ENCODE data around the gene CYGB. TPM values are rescaled to one million over a fixed set of nuclear protein-coding genes. Genes with fewer than 3 reads are reported as not detected.
A peak's percentile ranks its signal among the peaks of the same experiment; 100 is the strongest.

Gene CYGB
- total RNA-seq (14.4 TPM), polyA plus RNA-seq (68.7 TPM)

DNA sequence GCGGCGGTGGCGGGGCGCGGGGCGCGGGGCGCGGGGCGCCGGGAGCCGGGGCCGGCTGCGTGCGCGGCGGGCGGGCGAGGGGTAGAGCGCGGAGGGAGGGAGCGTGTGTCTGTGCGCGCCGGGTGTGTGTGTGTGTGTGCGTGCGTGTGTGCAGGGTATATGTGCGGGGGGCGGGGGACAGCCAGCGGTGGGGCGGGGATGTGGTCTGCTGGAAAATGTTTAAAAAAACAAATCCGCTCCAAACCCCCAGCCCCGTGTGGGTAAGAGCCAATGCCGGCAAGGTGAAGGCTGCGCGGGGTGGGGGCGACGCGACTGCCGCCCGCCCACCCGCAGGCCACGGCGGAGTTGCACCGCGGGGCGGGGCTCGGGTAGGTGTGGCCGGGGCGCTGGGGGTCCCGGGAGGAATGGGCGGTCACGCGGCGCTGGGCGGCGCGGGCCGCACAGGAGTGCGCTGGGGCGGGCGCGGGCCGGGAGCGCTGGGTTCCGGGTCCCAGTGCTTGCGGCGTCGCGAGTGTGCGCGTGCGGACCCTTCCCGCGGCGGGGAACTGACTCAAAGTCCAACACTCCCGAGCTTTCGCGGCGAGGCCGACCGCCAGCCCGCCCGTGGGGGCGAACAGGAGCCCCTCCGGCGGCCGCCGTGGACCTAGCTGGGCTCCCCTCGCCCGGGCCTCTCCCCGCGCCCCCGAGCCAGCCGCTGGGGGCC, at the start of gene CYGB:
CYGB (minus strand) TSS at position 132 of the 703 bp plus-strand sequence. CDS start 167 bp downstream, outside the sequence.
- Histone ChIP-seq H3K4me1 (ENCODE audit: insufficient read depth) (no peaks in the 10 kb centered on the region), H3K4me3 (ENCODE audit: low read depth, low read length) (peak within 1 kb of the TSS; percentile 66), H3K27ac (ENCODE audit: low read depth) (peak within 1 kb of the TSS; percentile 91), H3K36me3 (ENCODE audit: insufficient read depth) (no peaks in the 10 kb centered on the region)
- no peak for DNase-seq (ENCODE audit: extremely low spot score)
- under 1% methylated on average over 95 of the region's 95 CpGs for WGBS

DNA sequence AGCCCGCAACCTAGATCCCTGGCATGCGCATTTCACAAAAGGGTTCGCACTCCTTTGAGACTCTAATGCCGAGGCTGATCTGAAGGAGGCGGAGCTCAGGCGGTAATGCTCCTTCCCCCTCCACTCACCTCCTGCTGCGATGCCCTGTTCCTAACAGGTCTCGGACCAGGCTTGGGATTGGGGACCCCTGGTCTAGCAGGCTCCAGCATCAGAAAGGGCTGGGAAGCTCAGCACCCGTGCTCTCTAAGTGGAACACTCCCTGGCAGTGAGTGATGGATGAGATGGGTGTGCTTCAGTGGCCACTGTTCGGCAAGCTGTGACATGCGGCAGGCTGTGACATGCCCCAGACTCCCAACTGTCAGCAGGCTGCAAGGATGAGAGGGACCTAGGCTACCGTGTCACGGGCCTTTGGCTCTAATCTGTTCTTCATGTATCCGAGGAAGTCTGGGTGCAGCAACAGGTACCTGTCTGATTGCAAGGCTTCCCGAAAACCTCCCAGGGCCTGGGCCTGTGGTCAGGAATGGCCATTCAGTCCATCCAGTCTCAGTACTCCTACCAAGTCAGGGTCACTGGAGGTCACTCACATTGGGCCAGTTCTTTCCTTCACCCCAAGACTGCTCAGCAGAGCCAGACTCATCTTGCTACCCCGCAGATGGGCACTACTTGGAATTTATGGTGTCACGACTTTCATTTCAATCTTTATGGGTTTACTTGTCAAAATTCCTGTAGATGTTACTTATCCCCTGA, 49.4 kb upstream of the CYGB start:
- WGBS = 34% methylated on average over 17 of the region's 17 CpGs
- no peaks in the 10 kb centered on the region for H3K4me1 ChIP-seq (ENCODE audit: insufficient read depth)
- no peaks in the 10 kb centered on the region for H3K36me3 ChIP-seq (ENCODE audit: insufficient read depth)
- DNase-seq (ENCODE audit: extremely low spot score) = no peak
- H3K4me3 ChIP-seq (ENCODE audit: low read depth, low read length) = no peak overlapping the region
- no peak overlapping the region for H3K27ac ChIP-seq (ENCODE audit: low read depth)

DNA sequence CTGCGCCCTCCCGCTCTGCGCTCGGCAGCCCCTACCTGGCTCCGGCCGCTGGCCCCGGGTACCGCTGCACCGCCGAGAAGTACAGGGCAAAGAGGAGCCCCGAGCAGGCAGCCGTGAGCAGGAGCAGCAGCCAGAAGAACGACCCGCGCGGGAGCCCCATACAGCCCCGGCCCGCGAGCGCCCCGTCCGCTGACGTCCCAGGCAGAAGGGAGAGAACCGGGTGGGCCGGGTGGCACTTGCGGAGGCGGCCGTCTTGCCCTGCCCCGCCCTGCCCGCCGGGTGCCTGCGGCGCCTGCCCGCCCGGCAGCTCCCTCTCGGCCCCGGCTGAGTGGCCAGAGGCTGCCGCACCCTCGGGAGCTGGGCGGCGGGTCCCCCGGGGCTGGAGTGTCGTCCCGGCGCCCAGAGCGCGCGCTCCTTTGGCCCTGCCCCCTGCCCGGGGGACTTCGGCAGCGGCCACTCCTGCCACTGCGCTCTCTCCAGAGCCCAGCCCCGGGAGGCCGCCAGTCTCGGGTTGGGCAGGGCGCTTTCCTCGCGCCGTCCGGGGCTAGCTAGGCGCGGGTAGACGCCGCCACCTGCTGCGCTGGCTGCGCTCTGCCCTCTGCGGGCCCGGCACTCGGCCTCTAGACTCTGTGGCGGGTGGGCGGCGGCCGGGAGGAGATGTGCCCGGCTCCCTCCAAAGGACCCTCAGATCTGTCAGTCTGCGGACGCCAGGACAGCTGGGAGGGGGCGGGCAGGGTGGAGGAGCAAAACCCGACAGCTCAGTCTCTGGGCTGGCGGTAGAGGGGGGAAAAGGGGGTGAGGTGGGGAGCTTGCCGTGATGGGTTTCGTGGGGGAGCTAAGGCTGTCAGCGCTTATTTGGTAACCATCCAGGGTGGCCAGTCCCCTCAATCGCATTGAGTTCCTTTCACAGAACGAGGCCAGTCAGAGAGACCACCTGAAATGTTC, 48.4 kb upstream of the CYGB start, which contains the start of gene ST6GALNAC2:
ST6GALNAC2 (minus strand) TSS at position 212 of the 945 bp plus-strand sequence; CDS start at position 160, 52 bp downstream.
- under 1% methylated on average over 84 of the region's 84 CpGs for WGBS
- Histone ChIP-seq H3K27ac (ENCODE audit: low read depth) (peak within 1 kb of the TSS; percentile 85), H3K4me1 (ENCODE audit: insufficient read depth) (no peaks in the 10 kb centered on the region), H3K36me3 (ENCODE audit: insufficient read depth) (no peaks in the 10 kb centered on the region), H3K4me3 (ENCODE audit: low read depth, low read length) (peak within 1 kb of the TSS; percentile 57)
- no peak for DNase-seq (ENCODE audit: extremely low spot score)

GRCh38 chr17:76585033-76585648, 47.6 kb upstream of the CYGB start:
- Histone ChIP-seq H3K36me3 (ENCODE audit: insufficient read depth) (no peaks in the 10 kb centered on the region), H3K4me1 (ENCODE audit: insufficient read depth) (no peaks in the 10 kb centered on the region), H3K4me3 (ENCODE audit: low read depth, low read length) (peak overlapping the region; percentile 57), H3K27ac (ENCODE audit: low read depth) (peak overlapping the region; percentile 85)
- DNase-seq (ENCODE audit: extremely low spot score) = no peak
- WGBS = under 1% methylated on average over 62 of the region's 62 CpGs

DNA sequence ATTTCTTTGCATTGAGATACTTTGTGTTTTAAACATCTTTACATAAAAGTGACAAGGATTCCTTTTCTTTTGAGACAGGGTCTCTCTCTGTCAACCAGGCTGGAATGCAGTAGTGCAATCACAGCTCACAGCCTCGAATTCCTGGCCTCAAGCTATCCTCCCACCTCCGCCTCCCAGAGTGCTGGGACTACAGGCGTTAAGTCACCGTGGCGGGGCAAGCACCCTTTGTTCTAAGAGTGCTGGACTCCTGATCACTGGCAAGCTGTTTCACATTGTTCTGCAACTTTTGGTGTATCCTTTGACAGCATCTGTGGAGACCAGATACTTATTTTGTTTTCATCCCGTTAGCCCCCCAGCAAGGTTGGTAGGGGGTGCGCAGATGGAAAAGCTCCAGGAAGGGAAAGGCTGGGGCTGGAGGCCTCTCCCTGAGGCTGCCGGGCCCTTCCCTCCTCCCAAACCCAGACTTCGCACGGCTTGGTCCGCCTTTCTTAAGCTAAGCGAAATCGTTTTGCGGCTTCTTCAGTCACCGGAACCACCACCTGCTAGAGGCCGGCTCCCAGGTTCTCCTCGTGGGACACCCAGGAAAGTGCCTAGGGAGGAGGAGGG, 47.0 kb upstream of the CYGB start:
- no peak for DNase-seq (ENCODE audit: extremely low spot score)
- peak overlapping the region; percentile 42 for H3K27ac ChIP-seq (ENCODE audit: low read depth)
- WGBS = 22% methylated on average over 17 of the region's 17 CpGs
- H3K4me3 ChIP-seq (ENCODE audit: low read depth, low read length) = peak overlapping the region; percentile 57
- no peaks in the 10 kb centered on the region for H3K4me1 ChIP-seq (ENCODE audit: insufficient read depth)
- H3K36me3 ChIP-seq (ENCODE audit: insufficient read depth) = no peaks in the 10 kb centered on the region

DNA sequence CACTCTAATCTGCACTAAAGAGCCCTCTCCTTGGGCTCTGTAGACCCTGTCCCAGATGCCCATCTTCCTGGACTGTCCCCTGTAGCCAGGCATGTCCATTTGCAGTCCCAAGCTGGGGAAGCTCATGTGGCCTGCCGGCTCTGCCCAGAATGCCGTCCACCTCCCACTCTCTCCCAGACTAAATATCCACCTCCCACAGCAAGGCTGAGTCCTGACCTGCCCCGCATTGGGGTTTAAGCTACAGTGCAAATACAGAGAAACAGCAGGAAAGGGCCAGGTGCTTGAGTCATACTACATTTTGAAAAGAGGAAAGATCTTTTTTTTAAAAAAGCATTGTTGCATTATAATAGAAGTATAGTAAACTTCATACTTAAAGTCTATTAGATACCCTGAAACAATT, 45.2 kb upstream of the CYGB start:
- Histone ChIP-seq H3K4me1 (ENCODE audit: insufficient read depth) (no peaks in the 10 kb centered on the region), H3K36me3 (ENCODE audit: insufficient read depth) (no peaks in the 10 kb centered on the region), H3K4me3 (ENCODE audit: low read depth, low read length) (no peak overlapping the region), H3K27ac (ENCODE audit: low read depth) (no peak overlapping the region)
- no peak for DNase-seq (ENCODE audit: extremely low spot score)
- WGBS = 28% methylated on average over 3 of the region's 3 CpGs

GRCh38 chr17:76581515-76581914, 44.0 kb upstream of the CYGB start:
- no peak for DNase-seq (ENCODE audit: extremely low spot score)

GRCh38 chr17:76579281-76579680, 41.8 kb upstream of the CYGB start:
- 93% methylated on average over 2 of the region's 2 CpGs for WGBS
- no peaks in the 10 kb centered on the region for H3K36me3 ChIP-seq (ENCODE audit: insufficient read depth)

More at GRCh38 chr17:76581515-76581914, 44.0 kb upstream of the CYGB start:
- Histone ChIP-seq H3K4me3 (ENCODE audit: low read depth, low read length) (no peak overlapping the region), H3K4me1 (ENCODE audit: insufficient read depth) (no peaks in the 10 kb centered on the region), H3K36me3 (ENCODE audit: insufficient read depth) (no peaks in the 10 kb centered on the region), H3K27ac (ENCODE audit: low read depth) (no peak overlapping the region)
- WGBS = 80% methylated on average over 5 of the region's 5 CpGs

DNA sequence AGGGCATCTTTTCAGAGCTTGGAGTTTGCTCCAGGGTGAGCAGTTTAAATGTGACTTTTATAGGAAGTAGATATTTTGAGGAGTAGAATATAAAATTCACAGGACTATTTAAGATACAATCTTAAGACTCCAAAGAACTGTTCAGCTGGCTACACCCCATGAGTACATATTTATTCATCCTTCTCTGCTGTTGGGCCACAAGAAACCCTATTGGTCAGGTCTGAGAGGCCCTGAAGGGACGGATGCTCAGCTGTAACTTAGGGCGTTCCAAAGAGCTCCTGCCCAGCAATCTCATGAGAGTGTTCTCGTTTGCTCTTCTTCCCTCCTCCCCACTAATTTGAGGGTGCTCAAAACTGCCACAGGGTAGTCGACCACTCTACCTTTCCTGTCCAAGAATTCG, 40.9 kb upstream of the CYGB start:
- 69% methylated on average over 5 of the region's 5 CpGs for WGBS
- H3K4me3 ChIP-seq (ENCODE audit: low read depth, low read length) = no peak overlapping the region
- H3K36me3 ChIP-seq (ENCODE audit: insufficient read depth) = no peaks in the 10 kb centered on the region
- no peaks in the 10 kb centered on the region for H3K4me1 ChIP-seq (ENCODE audit: insufficient read depth)
- DNase-seq (ENCODE audit: extremely low spot score) = no peak
- no peak overlapping the region for H3K27ac ChIP-seq (ENCODE audit: low read depth)

More at GRCh38 chr17:76579281-76579680, 41.8 kb upstream of the CYGB start:
- H3K27ac ChIP-seq (ENCODE audit: low read depth) = no peak overlapping the region
- H3K4me1 ChIP-seq (ENCODE audit: insufficient read depth) = no peaks in the 10 kb centered on the region
- no peak for DNase-seq (ENCODE audit: extremely low spot score)
- H3K4me3 ChIP-seq (ENCODE audit: low read depth, low read length) = no peak overlapping the region

DNA sequence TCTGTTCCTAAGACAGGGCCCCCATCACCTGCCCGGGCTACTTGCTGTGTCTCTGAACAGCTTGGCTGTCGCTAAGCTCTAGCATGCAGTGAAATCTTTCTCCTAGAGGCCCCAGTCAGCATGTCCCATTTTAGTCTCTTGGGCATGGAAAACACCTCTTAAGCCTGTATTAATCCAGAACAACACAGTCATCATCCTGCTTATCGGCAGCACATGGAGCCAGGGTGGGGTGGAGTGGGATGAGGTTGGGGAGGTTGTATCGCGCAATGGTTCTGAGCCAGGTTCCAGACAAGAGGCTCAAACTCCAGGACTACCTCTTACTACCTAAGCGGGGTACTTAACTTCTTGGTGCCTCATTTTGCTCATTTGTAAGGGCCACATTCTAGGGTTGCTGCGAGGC, 40.4 kb upstream of the CYGB start:
- DNase-seq (ENCODE audit: extremely low spot score) = no peak
- Histone ChIP-seq H3K27ac (ENCODE audit: low read depth) (no peak overlapping the region), H3K4me3 (ENCODE audit: low read depth, low read length) (no peak overlapping the region), H3K4me1 (ENCODE audit: insufficient read depth) (no peaks in the 10 kb centered on the region), H3K36me3 (ENCODE audit: insufficient read depth) (no peaks in the 10 kb centered on the region)
- 92% methylated on average over 7 of the region's 7 CpGs for WGBS

- no peaks in the 10 kb centered on the region for H3K4me1 ChIP-seq (ENCODE audit: insufficient read depth)
- WGBS = 91% methylated on average over 9 of the region's 9 CpGs
- no peak overlapping the region for H3K4me3 ChIP-seq (ENCODE audit: low read depth, low read length)
- H3K27ac ChIP-seq (ENCODE audit: low read depth) = no peak overlapping the region
- no peaks in the 10 kb centered on the region for H3K36me3 ChIP-seq (ENCODE audit: insufficient read depth)
- no peak for DNase-seq (ENCODE audit: extremely low spot score)
These were observed 38.7 kb upstream of the CYGB start for GRCh38 chr17:76576189-76576588.

DNA sequence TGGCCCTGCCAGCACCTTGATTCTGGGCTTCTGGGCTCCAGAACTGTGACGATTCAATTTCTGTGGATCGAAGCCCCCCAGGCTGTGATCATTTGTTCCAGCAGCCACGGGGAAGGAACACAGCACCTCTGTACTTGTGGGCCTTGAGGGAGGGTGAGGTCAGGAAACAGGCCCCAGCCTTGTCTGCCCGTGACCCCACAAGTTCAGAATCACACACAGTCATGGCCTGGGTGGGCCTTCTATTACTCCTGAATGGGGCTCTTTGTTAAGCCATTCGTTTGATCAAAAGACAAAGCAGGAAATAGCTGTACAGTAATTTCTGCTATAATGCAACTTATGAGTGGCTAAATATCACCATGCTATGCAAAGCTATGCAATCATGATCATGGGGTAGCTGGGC, 38.1 kb upstream of the CYGB start:
- no peak for DNase-seq (ENCODE audit: extremely low spot score)
- H3K27ac ChIP-seq (ENCODE audit: low read depth) = no peak overlapping the region
- H3K36me3 ChIP-seq (ENCODE audit: insufficient read depth) = no peaks in the 10 kb centered on the region
- H3K4me1 ChIP-seq (ENCODE audit: insufficient read depth) = no peaks in the 10 kb centered on the region
- WGBS = 77% methylated on average over 5 of the region's 5 CpGs
- no peak overlapping the region for H3K4me3 ChIP-seq (ENCODE audit: low read depth, low read length)
